NB4 (cell line): ENCODE results near the gene KBTBD13.
"Not testable (repeated sequence)": the region's sequence is repeated elsewhere in the genome, so short reads cannot be mapped to it uniquely, and the experiment has no call there.

Source experiments
- POLR2A ChIP-seq: IDR thresholded peaks from 2 replicates; pipeline ENCODE4 v1.6.1; 2011; ENCODE audit warnings: mild to moderate bottlenecking; ENCODE audit not compliant: insufficient read length; ENCODE audit errors: extremely low read depth
- TF ChIP-seq, protein P1 (sequence below): IDR thresholded peaks from one replicate; pipeline ENCODE4 v1.5.1; 2012; ENCODE audit warnings: low read depth, low read length
- TF ChIP-seq, protein P2 (sequence below): IDR thresholded peaks from 2 replicates; pipeline ENCODE4 v1.6.1; 2011; ENCODE audit warnings: low read depth, low read length

DNA sequence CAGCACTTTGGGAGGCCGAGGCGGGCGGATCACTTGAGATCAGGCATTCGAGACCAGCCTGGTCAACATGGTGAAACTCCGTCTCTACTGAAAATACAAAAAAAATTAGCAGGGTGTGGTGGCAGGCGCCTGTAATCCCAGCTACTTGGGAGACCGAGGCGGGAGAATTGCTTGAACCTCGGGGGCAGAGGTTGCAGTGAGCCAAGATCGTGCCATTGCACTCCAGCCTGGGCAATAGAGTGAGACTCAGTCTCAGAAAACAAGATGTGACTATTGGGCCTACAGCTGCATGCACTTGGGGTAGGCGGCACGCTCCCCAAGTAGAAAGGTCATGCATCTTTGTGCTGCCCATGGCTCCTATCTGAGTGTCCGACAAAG is 17.2 kb downstream of the KBTBD13 start:
- TF ChIP-seq POLR2A: not testable (repeated sequence)
- TF ChIP-seq, protein P1, sequence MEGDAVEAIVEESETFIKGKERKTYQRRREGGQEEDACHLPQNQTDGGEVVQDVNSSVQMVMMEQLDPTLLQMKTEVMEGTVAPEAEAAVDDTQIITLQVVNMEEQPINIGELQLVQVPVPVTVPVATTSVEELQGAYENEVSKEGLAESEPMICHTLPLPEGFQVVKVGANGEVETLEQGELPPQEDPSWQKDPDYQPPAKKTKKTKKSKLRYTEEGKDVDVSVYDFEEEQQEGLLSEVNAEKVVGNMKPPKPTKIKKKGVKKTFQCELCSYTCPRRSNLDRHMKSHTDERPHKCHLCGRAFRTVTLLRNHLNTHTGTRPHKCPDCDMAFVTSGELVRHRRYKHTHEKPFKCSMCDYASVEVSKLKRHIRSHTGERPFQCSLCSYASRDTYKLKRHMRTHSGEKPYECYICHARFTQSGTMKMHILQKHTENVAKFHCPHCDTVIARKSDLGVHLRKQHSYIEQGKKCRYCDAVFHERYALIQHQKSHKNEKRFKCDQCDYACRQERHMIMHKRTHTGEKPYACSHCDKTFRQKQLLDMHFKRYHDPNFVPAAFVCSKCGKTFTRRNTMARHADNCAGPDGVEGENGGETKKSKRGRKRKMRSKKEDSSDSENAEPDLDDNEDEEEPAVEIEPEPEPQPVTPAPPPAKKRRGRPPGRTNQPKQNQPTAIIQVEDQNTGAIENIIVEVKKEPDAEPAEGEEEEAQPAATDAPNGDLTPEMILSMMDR: not testable (repeated sequence)
- TF ChIP-seq, protein P2, sequence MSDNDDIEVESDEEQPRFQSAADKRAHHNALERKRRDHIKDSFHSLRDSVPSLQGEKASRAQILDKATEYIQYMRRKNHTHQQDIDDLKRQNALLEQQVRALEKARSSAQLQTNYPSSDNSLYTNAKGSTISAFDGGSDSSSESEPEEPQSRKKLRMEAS: not testable (repeated sequence)
